ENCODE measurements around the gene TRIM65.

TRIM65 gene

GRCh38 chr17:75931062-75931461 is 34.3 kb upstream of the TRIM65 start:
- Histone ChIP-seq H2AFZ (ENCODE audit: low read depth, low read length, severe bottlenecking) (no peak overlapping the region), H4K20me1 (ENCODE audit: low read depth, low read length) (no peaks in the 10 kb centered on the region), H3K9me3 (ENCODE audit: insufficient read depth, low read length) (no peaks in the 10 kb centered on the region), H3K79me2 (ENCODE audit: insufficient read depth, low read length) (no peaks in the 10 kb centered on the region), H3K27me3 (ENCODE audit: low read length) (no peaks in the 10 kb centered on the region), H3K9ac (ENCODE audit: low read length) (no peak overlapping the region), H3K27ac (ENCODE audit: low read depth, low read length) (no peak overlapping the region), H3K9me2 (replicated peaks; ENCODE audit: insufficient read depth, low read length) (no peaks in the 10 kb centered on the region), H3F3A (ENCODE audit: insufficient read depth) (no peaks in the 10 kb centered on the region), H3K4me2 (ENCODE audit: low read depth, low read length, poor library complexity, severe bottlenecking) (no peak overlapping the region), H3K36me3 (ENCODE audit: low read length) (no peaks in the 10 kb centered on the region), H3K4me3 (ENCODE audit: insufficient read depth, low read length, poor library complexity, severe bottlenecking) (no peak overlapping the region)
- TF ChIP-seq, protein P1, sequence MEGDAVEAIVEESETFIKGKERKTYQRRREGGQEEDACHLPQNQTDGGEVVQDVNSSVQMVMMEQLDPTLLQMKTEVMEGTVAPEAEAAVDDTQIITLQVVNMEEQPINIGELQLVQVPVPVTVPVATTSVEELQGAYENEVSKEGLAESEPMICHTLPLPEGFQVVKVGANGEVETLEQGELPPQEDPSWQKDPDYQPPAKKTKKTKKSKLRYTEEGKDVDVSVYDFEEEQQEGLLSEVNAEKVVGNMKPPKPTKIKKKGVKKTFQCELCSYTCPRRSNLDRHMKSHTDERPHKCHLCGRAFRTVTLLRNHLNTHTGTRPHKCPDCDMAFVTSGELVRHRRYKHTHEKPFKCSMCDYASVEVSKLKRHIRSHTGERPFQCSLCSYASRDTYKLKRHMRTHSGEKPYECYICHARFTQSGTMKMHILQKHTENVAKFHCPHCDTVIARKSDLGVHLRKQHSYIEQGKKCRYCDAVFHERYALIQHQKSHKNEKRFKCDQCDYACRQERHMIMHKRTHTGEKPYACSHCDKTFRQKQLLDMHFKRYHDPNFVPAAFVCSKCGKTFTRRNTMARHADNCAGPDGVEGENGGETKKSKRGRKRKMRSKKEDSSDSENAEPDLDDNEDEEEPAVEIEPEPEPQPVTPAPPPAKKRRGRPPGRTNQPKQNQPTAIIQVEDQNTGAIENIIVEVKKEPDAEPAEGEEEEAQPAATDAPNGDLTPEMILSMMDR (IDR thresholded peaks at IDR 0.05; ENCODE audit: insufficient read depth, low read length, poor library complexity, severe bottlenecking) = no peak
- no peak for TF ChIP-seq EZH2phosphoT487 (conservative IDR thresholded peaks at IDR 0.05; ENCODE audit: low read length)

GRCh38 chr17:75927286-75927922 is 30.7 kb upstream of the TRIM65 start:
- H3K79me2 ChIP-seq (ENCODE audit: insufficient read depth, low read length) = no peaks in the 10 kb centered on the region
- H3K9ac ChIP-seq (ENCODE audit: low read length) = no peak overlapping the region
- no peak overlapping the region for H2AFZ ChIP-seq (ENCODE audit: low read depth, low read length, severe bottlenecking)
- no peaks in the 10 kb centered on the region for H3K9me2 ChIP-seq (replicated peaks; ENCODE audit: insufficient read depth, low read length)
- H3K4me2 ChIP-seq (ENCODE audit: low read depth, low read length, poor library complexity, severe bottlenecking) = no peak overlapping the region
- no peaks in the 10 kb centered on the region for H3K9me3 ChIP-seq (ENCODE audit: insufficient read depth, low read length)
- TF ChIP-seq, protein P1 (IDR thresholded peaks at IDR 0.05; ENCODE audit: insufficient read depth, low read length, poor library complexity, severe bottlenecking) = no peak
- no peak for TF ChIP-seq EZH2phosphoT487 (conservative IDR thresholded peaks at IDR 0.05; ENCODE audit: low read length)
- no peaks in the 10 kb centered on the region for H3F3A ChIP-seq (ENCODE audit: insufficient read depth)
- no peaks in the 10 kb centered on the region for H3K36me3 ChIP-seq (ENCODE audit: low read length)
- no peaks in the 10 kb centered on the region for H4K20me1 ChIP-seq (ENCODE audit: low read depth, low read length)
- H3K27me3 ChIP-seq (ENCODE audit: low read length) = no peaks in the 10 kb centered on the region
- no peak overlapping the region for H3K27ac ChIP-seq (ENCODE audit: low read depth, low read length)
- H3K4me3 ChIP-seq (ENCODE audit: insufficient read depth, low read length, poor library complexity, severe bottlenecking) = no peak overlapping the region

DNA sequence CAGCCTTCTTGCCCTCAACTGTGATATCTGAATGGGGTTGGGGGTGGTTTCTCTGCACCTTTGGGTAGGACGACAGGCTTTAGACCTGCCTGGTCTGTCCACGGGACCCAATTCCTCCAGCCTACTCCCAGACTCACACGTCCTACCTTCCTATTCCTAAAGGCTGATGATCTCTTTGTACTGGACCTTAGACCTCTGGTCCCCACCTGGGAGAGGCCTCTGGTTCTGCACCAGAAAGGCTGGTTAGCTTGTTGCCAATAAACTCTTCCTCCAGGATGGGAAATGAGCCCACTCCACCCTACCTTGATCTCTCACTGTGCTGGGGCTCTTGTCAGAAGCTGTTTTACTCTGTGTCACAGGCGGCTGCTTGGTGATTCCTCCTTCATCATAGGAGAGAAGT is 29.7 kb upstream of the TRIM65 start:
- Histone ChIP-seq H4K20me1 (ENCODE audit: low read depth, low read length) (no peaks in the 10 kb centered on the region), H3K4me3 (ENCODE audit: insufficient read depth, low read length, poor library complexity, severe bottlenecking) (no peak overlapping the region), H3K9ac (ENCODE audit: low read length) (no peak overlapping the region), H3K9me3 (ENCODE audit: insufficient read depth, low read length) (no peaks in the 10 kb centered on the region), H3K9me2 (replicated peaks; ENCODE audit: insufficient read depth, low read length) (no peaks in the 10 kb centered on the region), H3K4me2 (ENCODE audit: low read depth, low read length, poor library complexity, severe bottlenecking) (no peak overlapping the region), H3K79me2 (ENCODE audit: insufficient read depth, low read length) (no peaks in the 10 kb centered on the region), H3K27me3 (ENCODE audit: low read length) (no peaks in the 10 kb centered on the region), H3K36me3 (ENCODE audit: low read length) (no peaks in the 10 kb centered on the region), H3F3A (ENCODE audit: insufficient read depth) (no peaks in the 10 kb centered on the region), H2AFZ (ENCODE audit: low read depth, low read length, severe bottlenecking) (no peak overlapping the region), H3K27ac (ENCODE audit: low read depth, low read length) (no peak overlapping the region)
- TF ChIP-seq, protein P1 (IDR thresholded peaks at IDR 0.05; ENCODE audit: insufficient read depth, low read length, poor library complexity, severe bottlenecking) = no peak
- no peak for TF ChIP-seq EZH2phosphoT487 (conservative IDR thresholded peaks at IDR 0.05; ENCODE audit: low read length)
